Neuronal stem cell (in vitro differentiated cells): Measurements from ENCODE around the gene STMN3.
"Not testable (repeated sequence)": the region's sequence is repeated elsewhere in the genome, so short reads cannot be mapped to it uniquely, and the experiment has no call there.

Experiments
- DNase-seq: peaks from one replicate; pipeline ENCODE4 v3.0.0-alpha.2; 2013; ENCODE audit warnings: low spot score
- H2AFZ ChIP-seq: one replicate; pipeline ENCODE4 v1.6.1; 2013; ENCODE audit warnings: mild to moderate bottlenecking, low read length, inconsistent platforms
- H2AK5ac ChIP-seq: 2 replicates; pipeline ENCODE4 v1.6.1; 2013; ENCODE audit warnings: low read depth, mild to moderate bottlenecking, inconsistent platforms, low read length, moderate library complexity, mixed read lengths
- H2BK120ac ChIP-seq: 2 replicates; pipeline ENCODE4 v1.6.1; 2013; ENCODE audit warnings: low read depth, mild to moderate bottlenecking, inconsistent platforms, low read length, moderate library complexity, mixed read lengths
- H2BK12ac ChIP-seq: one replicate; pipeline ENCODE4 v1.6.1; 2013; ENCODE audit warnings: low read length, inconsistent platforms
- H2BK15ac ChIP-seq: 2 replicates; pipeline ENCODE4 v1.6.1; 2013; ENCODE audit warnings: mild to moderate bottlenecking, low read length, inconsistent platforms, mixed read lengths
- H2BK5ac ChIP-seq: one replicate; pipeline ENCODE4 v1.6.1; 2013; ENCODE audit warnings: inconsistent platforms, mild to moderate bottlenecking, low read length, moderate library complexity
- H3K14ac ChIP-seq: one replicate; pipeline ENCODE4 v1.6.1; 2013; ENCODE audit warnings: low read length, inconsistent platforms
- H3K18ac ChIP-seq: 2 replicates; pipeline ENCODE4 v1.6.1; 2013; ENCODE audit warnings: low read length, inconsistent platforms
- H3K23ac ChIP-seq: 2 replicates; pipeline ENCODE4 v1.6.1; 2013; ENCODE audit warnings: low read depth, mild to moderate bottlenecking, mixed read lengths, low read length, inconsistent platforms; ENCODE audit not compliant: poor library complexity
- H3K27ac ChIP-seq: replicated peaks from 3 replicates; pipeline ENCODE4 v1.5.1; 2013; ENCODE audit warnings: low read length, inconsistent platforms
- H3K27me3 ChIP-seq, 3 experiments: 2 replicates each; pipeline ENCODE4 v1.6.1; 2013; ENCODE audit warnings: low read length in 3 of 3, mild to moderate bottlenecking in 2 of 3, inconsistent platforms in 1 of 3, low read depth in 1 of 3, mixed read lengths in 1 of 3, moderate library complexity in 1 of 3; ENCODE audit not compliant: control insufficient read depth in 3 of 3, insufficient read depth in 3 of 3
- H3K36me3 ChIP-seq, 2 donors: replicated peaks in 1 of 2; 2 replicates each; pipeline ENCODE4 v1.6.1; 2013; ENCODE audit warnings: low read length in 2 of 2; ENCODE audit not compliant: control insufficient read depth in 2 of 2, insufficient read depth in 2 of 2
- H3K4ac ChIP-seq: 2 replicates; pipeline ENCODE4 v1.6.1; 2013; ENCODE audit warnings: inconsistent platforms, mild to moderate bottlenecking, low read length, moderate library complexity
- H3K4me1 ChIP-seq, 2 donors: 1 replicate in 1 of 2; 2 replicates in 1 of 2; pipeline ENCODE4 v1.6.1; 2013; ENCODE audit warnings: low read length in 2 of 2, low read depth in 1 of 2; ENCODE audit not compliant: control insufficient read depth in 2 of 2, insufficient read depth in 1 of 2
- H3K4me2 ChIP-seq: one replicate; pipeline ENCODE4 v1.6.1; 2013; ENCODE audit warnings: mild to moderate bottlenecking, low read length, inconsistent platforms; ENCODE audit not compliant: insufficient read depth, poor library complexity, severe bottlenecking
- H3K4me3 ChIP-seq, 2 donors: 2 replicates each; pipeline ENCODE4 v1.5.1; 2013; ENCODE audit warnings: low read length in 2 of 2, mild to moderate bottlenecking in 2 of 2, inconsistent platforms in 1 of 2, moderate library complexity in 1 of 2
- H3K79me1 ChIP-seq: one replicate; pipeline ENCODE4 v1.6.1; 2013; ENCODE audit warnings: low read depth, mild to moderate bottlenecking, inconsistent platforms, low read length, moderate library complexity
- H3K9ac ChIP-seq: one replicate; pipeline ENCODE4 v1.6.1; 2013; ENCODE audit warnings: mild to moderate bottlenecking, low read depth, low read length, inconsistent platforms; ENCODE audit not compliant: poor library complexity
- H3K9me3 ChIP-seq, 2 donors: replicated peaks in 1 of 2; 2 replicates each; pipeline versions ENCODE3 to v1.6.1; 2013; ENCODE audit warnings: low read length in 2 of 2, mild to moderate bottlenecking in 2 of 2, inconsistent platforms in 1 of 2, low read depth in 1 of 2, mixed read lengths in 1 of 2, moderate library complexity in 1 of 2; ENCODE audit not compliant: control insufficient read depth in 2 of 2, insufficient read depth in 1 of 2
- H4K8ac ChIP-seq: one replicate; pipeline ENCODE4 v1.6.1; 2013; ENCODE audit warnings: low read depth, mild to moderate bottlenecking, inconsistent platforms, low read length, moderate library complexity
- H4K91ac ChIP-seq: one replicate; pipeline ENCODE4 v1.6.1; 2013; ENCODE audit warnings: low read length, low read depth, mild to moderate bottlenecking, inconsistent platforms; ENCODE audit not compliant: poor library complexity
- WGBS, 2 donors: extraction: QIAGEN DNeasy Blood & Tissue Kit; methylation state at CpG; one replicate each; pipeline ENCODE4 v1.1.7; 2013; ENCODE audit warnings: missing lambda C conversion rate in 2 of 2, mixed read lengths in 1 of 2; ENCODE audit not compliant: insufficient read length in 2 of 2, insufficient replicate concordance in 1 of 2; ENCODE audit errors: extremely low coverage in 2 of 2; 5-methylcytosine and 5-hydroxymethylcytosine counted together

STMN3 gene

GRCh38 chr20:63652192-63652980 is 838 bp downstream of the STMN3 start:
- Histone ChIP-seq H3K4me3 (peak overlapping the region; percentile 79 to 94), H3K9me3 (no peaks in the 10 kb centered on the region), H4K91ac (no peak overlapping the region), H4K8ac (no peak overlapping the region), H3K14ac (peak overlapping the region; percentile 56), H3K4me2 (peak overlapping the region; percentile 93), H2BK12ac (no peak overlapping the region), H2BK5ac (no peak overlapping the region), H3K36me3 (peaks cover 0 to 24% of the 10 kb centered on the region in 2 donors), H3K18ac (peak overlapping the region; percentile 80), H3K9ac (peak overlapping the region; percentile 60), H3K4me1 (peaks cover 12 to 15% of the 10 kb centered on the region in 2 donors), H2BK15ac (peak overlapping the region; percentile 58), H2BK120ac (peak overlapping the region; percentile 47), H2AK5ac (peak overlapping the region; percentile 20), H3K4ac (no peak overlapping the region), H3K27ac (no peak overlapping the region), H3K27me3 (peaks cover 0 to 19% (median 4%) of the 10 kb centered on the region in 3 experiments), H3K79me1 (peaks cover 1% of the 10 kb centered on the region), H2AFZ (peak overlapping the region; percentile 71), H3K23ac (peak overlapping the region; percentile 91)
- no peak for DNase-seq
- WGBS, 2 donors, result no CpG with 5 or more reads among the region's 91 CpGs

GRCh38 chr20:63651942-63652191 is 1.4 kb downstream of the STMN3 start:
- Histone ChIP-seq H3K18ac (peak overlapping the region; percentile 80), H3K4me2 (peak overlapping the region; percentile 93), H3K23ac (peak overlapping the region; percentile 43), H3K14ac (peak overlapping the region; percentile 21), H3K27me3 (peaks cover 0 to 19% (median 4%) of the 10 kb centered on the region in 3 experiments), H2BK12ac (no peak overlapping the region), H2AK5ac (peak overlapping the region; percentile 20), H3K36me3 (peaks cover 0 to 24% of the 10 kb centered on the region in 2 donors), H3K4ac (no peak overlapping the region), H4K8ac (no peak overlapping the region), H2AFZ (peak overlapping the region; percentile 71), H4K91ac (no peak overlapping the region), H3K4me1 (peaks cover 12% of the 10 kb centered on the region in 2 donors), H2BK15ac (peak overlapping the region; percentile 58), H3K9ac (peak overlapping the region; percentile 44), H3K4me3 (peak overlapping the region; percentile 79 to 94), H3K9me3 (no peaks in the 10 kb centered on the region), H2BK5ac (no peak overlapping the region), H3K27ac (no peak overlapping the region), H3K79me1 (peaks cover 1% of the 10 kb centered on the region), H2BK120ac (no peak overlapping the region)
- no CpG with 5 or more reads among the region's 11 CpGs for WGBS, 2 donors
- no peak for DNase-seq

GRCh38 chr20:63650486-63650885 is 2.7 kb downstream of the STMN3 start:
- not testable (repeated sequence) for H2BK15ac ChIP-seq, H3K4me2 ChIP-seq, H3K18ac ChIP-seq, H3K9ac ChIP-seq, H2BK120ac ChIP-seq, H3K23ac ChIP-seq, H2BK5ac ChIP-seq, H2AK5ac ChIP-seq, H2BK12ac ChIP-seq, H4K8ac ChIP-seq, H3K4me3 ChIP-seq, DNase-seq, H3K4ac ChIP-seq, H3K9me3 ChIP-seq, H3K14ac ChIP-seq, H3K79me1 ChIP-seq, H3K27ac ChIP-seq, H2AFZ ChIP-seq, H4K91ac ChIP-seq
- Histone ChIP-seq H3K4me1 (peaks cover 12% of the 10 kb centered on the region in 2 donors), H3K27me3 (peaks cover 0 to 19% (median 4%) of the 10 kb centered on the region in 3 experiments), H3K36me3 (peaks cover 0 to 32% of the 10 kb centered on the region in 2 donors)
- no CpG with 5 or more reads among the region's 25 CpGs for WGBS, 2 donors

GRCh38 chr20:63648895-63649589 is 4.2 kb downstream of the STMN3 start:
- Histone ChIP-seq H3K4me3 (peak overlapping the region in 1 of 2 donors; percentile 2), H3K9me3 (no peaks in the 10 kb centered on the region), H2BK5ac (no peak overlapping the region), H4K8ac (no peak overlapping the region), H4K91ac (no peak overlapping the region), H2BK12ac (no peak overlapping the region), H3K79me1 (peaks cover 1% of the 10 kb centered on the region), H3K4me2 (no peak overlapping the region), H3K23ac (peak overlapping the region; percentile 1), H3K4ac (no peak overlapping the region), H3K27ac (no peak overlapping the region), H2BK120ac (no peak overlapping the region), H3K27me3 (peaks cover 0 to 17% (median 4%) of the 10 kb centered on the region in 3 experiments), H3K4me1 (peaks cover 5 to 8% of the 10 kb centered on the region in 2 donors), H2AFZ (no peak overlapping the region), H3K18ac (no peak overlapping the region), H3K9ac (no peak overlapping the region), H2AK5ac (no peak overlapping the region), H3K36me3 (peaks cover 0 to 32% of the 10 kb centered on the region in 2 donors), H3K14ac (no peak overlapping the region), H2BK15ac (no peak overlapping the region)
- no CpG with 5 or more reads among the region's 11 CpGs for WGBS, 2 donors
- no peak for DNase-seq
